ENCODE results near the gene USP25. TPM values are rescaled to one million over a fixed set of nuclear protein-coding genes. Genes with fewer than 3 reads are reported as not detected.

USP25 gene
- total RNA-seq, 1 donor from 2014 or later, result 36.6 TPM

DNA sequence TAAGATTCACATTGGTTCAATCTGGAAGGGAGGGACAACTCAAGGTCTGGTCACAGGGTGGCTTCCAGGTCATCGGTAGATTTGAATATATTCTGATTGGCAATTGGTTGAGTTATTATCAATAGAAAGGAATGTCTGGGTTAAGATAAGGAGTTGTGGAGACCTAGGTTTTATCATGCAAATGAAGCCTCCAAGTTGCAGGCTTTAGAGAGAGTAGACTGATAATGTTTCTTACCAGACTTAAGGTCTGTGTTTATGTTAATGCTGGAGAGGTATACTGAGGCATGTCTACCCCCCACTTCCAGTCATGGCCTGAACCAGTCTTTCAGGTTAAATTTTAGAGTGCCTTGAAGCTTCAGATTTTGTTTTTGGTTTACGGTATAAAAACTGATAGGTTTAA lies 29.7 kb downstream of the USP25 start:
- DNase-seq (ENCODE audit: low read depth), result no peak
- no peak overlapping the region for H3K4me3 ChIP-seq (ENCODE audit: low read depth, low read length)
- no peaks in the 10 kb centered on the region for H3K27me3 ChIP-seq (ENCODE audit: control insufficient read depth, insufficient read depth, low read length)
- TF ChIP-seq, protein P1, sequence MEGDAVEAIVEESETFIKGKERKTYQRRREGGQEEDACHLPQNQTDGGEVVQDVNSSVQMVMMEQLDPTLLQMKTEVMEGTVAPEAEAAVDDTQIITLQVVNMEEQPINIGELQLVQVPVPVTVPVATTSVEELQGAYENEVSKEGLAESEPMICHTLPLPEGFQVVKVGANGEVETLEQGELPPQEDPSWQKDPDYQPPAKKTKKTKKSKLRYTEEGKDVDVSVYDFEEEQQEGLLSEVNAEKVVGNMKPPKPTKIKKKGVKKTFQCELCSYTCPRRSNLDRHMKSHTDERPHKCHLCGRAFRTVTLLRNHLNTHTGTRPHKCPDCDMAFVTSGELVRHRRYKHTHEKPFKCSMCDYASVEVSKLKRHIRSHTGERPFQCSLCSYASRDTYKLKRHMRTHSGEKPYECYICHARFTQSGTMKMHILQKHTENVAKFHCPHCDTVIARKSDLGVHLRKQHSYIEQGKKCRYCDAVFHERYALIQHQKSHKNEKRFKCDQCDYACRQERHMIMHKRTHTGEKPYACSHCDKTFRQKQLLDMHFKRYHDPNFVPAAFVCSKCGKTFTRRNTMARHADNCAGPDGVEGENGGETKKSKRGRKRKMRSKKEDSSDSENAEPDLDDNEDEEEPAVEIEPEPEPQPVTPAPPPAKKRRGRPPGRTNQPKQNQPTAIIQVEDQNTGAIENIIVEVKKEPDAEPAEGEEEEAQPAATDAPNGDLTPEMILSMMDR (IDR thresholded peaks at IDR 0.05; ENCODE audit: insufficient read depth, low read length, poor library complexity, severe bottlenecking), result no peak
- H3K36me3 ChIP-seq (ENCODE audit: control insufficient read depth, insufficient read depth, low read length), result no peaks in the 10 kb centered on the region

DNA sequence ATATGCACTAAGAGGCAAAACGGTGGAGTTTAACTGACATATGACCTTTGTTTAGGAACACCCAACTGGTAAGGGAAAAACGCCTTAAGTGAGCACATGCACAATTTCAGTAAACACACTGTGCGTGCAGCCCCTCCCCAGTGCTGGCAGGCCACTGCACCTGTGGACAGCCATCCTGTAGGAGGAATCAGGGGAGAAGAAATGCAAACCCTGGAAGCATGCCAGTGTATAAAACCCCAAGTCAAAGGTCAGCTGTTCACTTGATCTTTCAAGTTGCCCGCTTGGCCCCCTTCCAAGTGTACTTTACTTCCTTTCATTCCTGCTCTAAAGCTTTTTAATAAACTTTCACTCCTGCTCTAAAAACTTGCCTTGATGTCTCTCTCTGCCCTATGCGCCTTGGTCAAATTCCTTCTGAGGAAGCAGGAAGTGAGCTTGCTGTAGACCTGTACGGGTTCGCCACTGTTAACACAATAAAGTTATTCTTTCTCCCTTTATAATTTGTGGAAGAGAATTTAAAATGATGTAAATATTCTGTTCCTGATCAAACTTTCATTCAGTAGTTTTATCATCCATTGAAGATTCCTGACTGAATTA lies 31.8 kb downstream of the USP25 start:
- no peak for DNase-seq (ENCODE audit: low read depth)
- H3K27me3 ChIP-seq (ENCODE audit: control insufficient read depth, insufficient read depth, low read length), result no peaks in the 10 kb centered on the region
- TF ChIP-seq, protein P1 (IDR thresholded peaks at IDR 0.05; ENCODE audit: insufficient read depth, low read length, poor library complexity, severe bottlenecking), result no peak

DNA sequence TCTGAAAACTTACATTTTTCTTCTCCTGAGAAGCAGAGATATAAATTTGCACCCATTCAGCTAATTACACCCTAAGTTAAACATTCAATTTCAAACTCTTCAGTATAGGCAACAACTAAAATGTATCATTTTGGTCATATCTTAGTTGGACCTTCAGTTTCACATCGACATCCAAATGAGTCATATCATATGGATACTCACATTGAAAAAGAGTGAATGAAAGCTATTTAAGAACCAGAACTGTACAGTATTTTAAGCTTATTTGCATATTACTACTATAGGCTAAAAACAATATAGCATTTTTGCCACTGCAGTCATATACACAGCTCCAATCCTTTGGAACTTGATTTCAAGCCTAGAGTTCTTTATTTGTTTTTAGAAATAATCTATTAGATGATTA lies 33.6 kb downstream of the USP25 start:
- no peaks in the 10 kb centered on the region for H3K36me3 ChIP-seq (ENCODE audit: control insufficient read depth, insufficient read depth, low read length)
- DNase-seq (ENCODE audit: low read depth), result no peak
- no peaks in the 10 kb centered on the region for H3K27me3 ChIP-seq (ENCODE audit: control insufficient read depth, insufficient read depth, low read length)
- TF ChIP-seq, protein P1 (IDR thresholded peaks at IDR 0.05; ENCODE audit: insufficient read depth, low read length, poor library complexity, severe bottlenecking), result no peak
- no peak overlapping the region for H3K4me3 ChIP-seq (ENCODE audit: low read depth, low read length)

More for the DNA sequence above, 31.8 kb downstream of the USP25 start:
- no peaks in the 10 kb centered on the region for H3K36me3 ChIP-seq (ENCODE audit: control insufficient read depth, insufficient read depth, low read length)
- H3K4me3 ChIP-seq (ENCODE audit: low read depth, low read length), result no peak overlapping the region

DNA sequence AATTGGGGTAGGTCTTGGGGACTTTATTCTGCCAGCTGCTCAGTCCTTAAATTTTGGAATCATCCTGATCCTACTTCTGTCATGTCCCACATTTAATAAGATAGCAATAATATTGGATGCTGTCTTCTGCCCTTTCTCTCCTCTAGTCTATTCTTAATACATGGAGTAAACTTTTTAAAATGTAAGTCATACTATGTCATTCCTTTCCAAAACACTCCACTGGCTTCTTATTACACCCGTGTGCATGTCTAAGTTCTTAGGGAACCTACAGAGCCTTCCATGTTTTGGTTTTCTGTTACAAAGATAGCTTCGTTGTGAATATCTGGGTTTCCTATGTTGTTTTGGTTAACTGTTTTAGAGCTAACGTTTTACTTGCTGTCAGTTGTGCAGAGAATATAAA lies 35.1 kb downstream of the USP25 start:
- no peak for DNase-seq (ENCODE audit: low read depth)
- TF ChIP-seq, protein P1 (IDR thresholded peaks at IDR 0.05; ENCODE audit: insufficient read depth, low read length, poor library complexity, severe bottlenecking), result no peak
- H3K4me3 ChIP-seq (ENCODE audit: low read depth, low read length), result no peak overlapping the region
- no peaks in the 10 kb centered on the region for H3K36me3 ChIP-seq (ENCODE audit: control insufficient read depth, insufficient read depth, low read length)
- H3K27me3 ChIP-seq (ENCODE audit: control insufficient read depth, insufficient read depth, low read length), result no peaks in the 10 kb centered on the region

DNA sequence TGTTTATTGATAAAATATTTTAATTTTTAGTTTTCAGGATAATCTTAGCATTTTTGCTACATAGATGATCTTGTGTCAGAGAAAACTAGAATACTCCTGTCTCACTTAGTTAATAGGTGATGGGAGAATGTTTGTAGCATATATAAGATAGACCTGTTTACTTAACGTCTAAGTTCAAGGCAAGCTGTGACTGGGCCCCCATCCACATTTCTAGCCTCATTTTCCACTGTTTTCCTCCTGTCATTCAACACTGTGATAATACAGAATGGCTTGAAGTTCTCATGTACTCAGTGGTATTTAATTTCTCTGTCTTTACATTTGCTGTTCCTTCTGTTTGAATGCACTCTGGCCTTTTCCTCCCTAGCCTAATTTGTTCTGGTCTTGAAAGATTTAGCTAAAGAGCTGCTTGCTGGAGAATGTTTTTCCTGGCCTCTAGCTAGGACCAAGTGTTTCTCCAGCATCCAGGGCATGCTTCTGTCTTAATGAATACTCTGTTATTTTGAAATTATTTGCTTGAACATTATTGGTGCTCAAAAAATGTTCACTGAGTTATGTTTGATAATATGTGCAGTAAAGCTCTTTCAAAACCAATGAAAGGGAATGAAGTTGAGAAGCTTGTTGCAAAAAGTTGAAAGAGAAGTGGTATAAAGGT lies 37.3 kb downstream of the USP25 start:
- DNase-seq (ENCODE audit: low read depth), result no peak
- Histone ChIP-seq H3K36me3 (ENCODE audit: control insufficient read depth, insufficient read depth, low read length) (no peaks in the 10 kb centered on the region), H3K4me3 (ENCODE audit: low read depth, low read length) (no peak overlapping the region), H3K27me3 (ENCODE audit: control insufficient read depth, insufficient read depth, low read length) (no peaks in the 10 kb centered on the region)
- TF ChIP-seq, protein P1 (IDR thresholded peaks at IDR 0.05; ENCODE audit: insufficient read depth, low read length, poor library complexity, severe bottlenecking), result no peak
